Activated CD4-positive, alpha-beta memory T cell treated with anti-CD3 and anti-CD28 coated beads for 36 hours (primary cell): ENCODE measurements around the gene ZNF536. TPM values are rescaled to one million over a fixed set of nuclear protein-coding genes. Genes with fewer than 3 reads are reported as not detected.
"Not testable (repeated sequence)": the region's sequence is repeated elsewhere in the genome, so short reads cannot be mapped to it uniquely, and the experiment has no call there.

ENCODE experiments used
- CTCF ChIA-PET: fragments of 350-600 bp; sonication (Branson Sonifier 250); formaldehyde crosslinking; loops from one replicate; lab custom pipeline; 2021; ENCODE audit warnings: antibody characterized with exemption, inconsistent platforms; lab: Charles Lee
- POLR2A ChIA-PET: fragments of 350-600 bp; sonication (Branson Sonifier 250); formaldehyde crosslinking; loops from one replicate; lab custom pipeline; 2021; ENCODE audit warnings: antibody characterized with exemption; lab: Charles Lee
- DNase-seq: peaks from one replicate; pipeline ENCODE4 v3.0.0-alpha.2; 2020
- H3K27ac Mint-ChIP-seq: one replicate; pipeline ENCODE4 v1.8.0; 2021; ENCODE audit warnings: mixed read lengths
- H3K27me3 Mint-ChIP-seq: one replicate; pipeline ENCODE4 v1.8.0; 2021; ENCODE audit warnings: mixed read lengths
- H3K36me3 Mint-ChIP-seq: one replicate; pipeline ENCODE4 v1.8.0; 2021; ENCODE audit warnings: mixed read lengths
- H3K4me1 Mint-ChIP-seq: one replicate; pipeline ENCODE4 v1.8.0; 2021; ENCODE audit warnings: low read depth, mixed read lengths
- H3K4me3 Mint-ChIP-seq: one replicate; pipeline ENCODE4 v1.8.0; 2021; ENCODE audit warnings: mild to moderate bottlenecking, mixed read lengths
- H3K9me3 Mint-ChIP-seq: one replicate; pipeline ENCODE4 v1.8.0; 2021; ENCODE audit warnings: mixed read lengths
- intact Hi-C: fragments of 100-400 bp; cut with micrococcal nuclease; formaldehyde crosslinking; loops from one replicate; pipeline ENCODE4 v1.15.1; 2023
- total RNA-seq, 2 experiments: library from RNA; stranded (reverse); gene quantifications; one replicate each; pipeline ENCODE4 v1.2.3, GENCODE V29; 2021

ZNF536 gene
- total RNA-seq, 2 experiments from 2014 or later: not detected

GRCh38 chr19:30450835-30451321, 78.7 kb downstream of the ZNF536 start:
- no peak for DNase-seq
- Mint-ChIP-seq H3K4me3 (no peak overlapping the region), H3K27ac (no peak overlapping the region), H3K27me3 (peaks cover 2% of the 10 kb centered on the region), H3K9me3 (no peaks in the 10 kb centered on the region), H3K4me1 (no peaks in the 10 kb centered on the region), H3K36me3 (no peaks in the 10 kb centered on the region)
- CTCF ChIA-PET: no interaction called here
- POLR2A ChIA-PET: no interaction called here
- intact Hi-C loops: no loop called here

GRCh38 chr19:30452931-30453330, 80.7 kb downstream of the ZNF536 start:
- Mint-ChIP-seq H3K4me3 (no peak overlapping the region), H3K4me1 (no peaks in the 10 kb centered on the region), H3K27me3 (peaks cover 2% of the 10 kb centered on the region), H3K36me3 (no peaks in the 10 kb centered on the region), H3K9me3 (no peaks in the 10 kb centered on the region), H3K27ac (no peak overlapping the region)
- no peak for DNase-seq
- ChIA-PET POLR2A (no interaction called here), CTCF (no interaction called here)
- intact Hi-C loops: no loop called here

DNA sequence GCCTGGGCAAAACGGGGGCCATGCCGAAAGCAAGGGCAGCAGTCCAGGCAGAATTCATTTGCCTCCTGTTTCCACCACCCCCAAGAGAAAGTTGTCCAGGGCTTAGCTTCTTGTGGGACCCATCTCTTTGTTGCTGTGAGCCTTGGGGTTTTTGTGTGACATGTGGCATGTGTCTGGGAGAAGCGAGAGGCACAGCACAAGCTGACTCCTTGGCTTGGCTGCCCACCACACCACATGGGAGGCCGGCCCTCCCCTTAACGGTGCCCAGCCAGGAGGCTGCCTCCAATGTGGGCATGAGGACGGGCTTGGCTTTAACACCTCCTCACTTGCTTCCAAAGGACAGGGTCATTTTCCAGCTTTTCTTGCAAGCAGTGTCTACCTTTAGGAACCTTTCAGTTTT, 81.6 kb downstream of the ZNF536 start:
- intact Hi-C loops: no loop called here
- no peaks in the 10 kb centered on the region for H3K9me3 Mint-ChIP-seq
- CTCF ChIA-PET: no interaction called here
- no peaks in the 10 kb centered on the region for H3K36me3 Mint-ChIP-seq
- no peaks in the 10 kb centered on the region for H3K4me1 Mint-ChIP-seq
- no peak overlapping the region for H3K27ac Mint-ChIP-seq
- POLR2A ChIA-PET: no interaction called here
- DNase-seq: no peak
- peaks cover 2% of the 10 kb centered on the region for H3K27me3 Mint-ChIP-seq
- H3K4me3 Mint-ChIP-seq: no peak overlapping the region

DNA sequence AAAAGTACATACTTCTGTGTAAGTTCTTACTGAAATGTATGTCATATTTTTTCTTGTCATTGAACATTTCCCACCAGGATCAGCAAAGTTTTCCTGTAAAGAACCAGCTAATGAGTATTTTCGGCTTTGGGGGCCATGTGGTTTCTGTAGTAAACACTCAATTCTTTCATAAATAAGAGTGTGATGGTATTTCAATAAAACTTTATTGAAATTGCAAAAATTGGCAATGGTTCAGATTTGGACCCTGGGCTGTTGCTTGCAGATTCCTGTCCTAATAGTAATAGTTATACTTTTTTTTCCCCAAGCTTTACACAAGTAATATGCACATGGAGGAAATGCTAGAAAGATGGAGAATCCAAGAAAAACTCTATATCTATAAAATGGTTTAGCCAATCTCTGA, 83.7 kb downstream of the ZNF536 start:
- no peak overlapping the region for H3K27ac Mint-ChIP-seq
- H3K4me1 Mint-ChIP-seq: no peaks in the 10 kb centered on the region
- no peaks in the 10 kb centered on the region for H3K27me3 Mint-ChIP-seq
- H3K4me3 Mint-ChIP-seq: no peak overlapping the region
- POLR2A ChIA-PET: no interaction called here
- intact Hi-C loops: no loop called here
- no peak for DNase-seq
- CTCF ChIA-PET: no interaction called here
- H3K9me3 Mint-ChIP-seq: no peaks in the 10 kb centered on the region
- H3K36me3 Mint-ChIP-seq: no peaks in the 10 kb centered on the region

DNA sequence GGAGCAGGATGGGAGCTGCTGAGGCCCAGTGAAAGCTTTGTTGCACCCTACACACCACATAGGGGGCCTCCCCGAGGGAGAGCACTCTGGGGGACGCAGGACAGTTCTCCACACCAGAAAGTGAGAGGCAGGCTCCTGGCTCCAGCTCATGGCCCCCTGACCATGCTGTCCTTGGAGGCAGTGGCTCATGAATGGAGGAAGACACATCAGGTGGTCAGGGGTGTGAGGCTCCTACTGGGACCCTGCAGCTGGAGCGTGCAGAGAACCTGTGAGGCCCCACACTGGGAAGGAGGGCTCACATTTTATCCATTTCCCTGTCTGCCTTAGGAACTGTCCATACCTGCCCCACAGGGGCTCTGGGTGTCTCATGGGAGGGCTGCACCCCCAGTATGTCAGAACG, 85.3 kb downstream of the ZNF536 start:
- Mint-ChIP-seq H3K9me3 (no peaks in the 10 kb centered on the region), H3K27ac (no peak overlapping the region), H3K27me3 (no peaks in the 10 kb centered on the region), H3K4me1 (no peaks in the 10 kb centered on the region), H3K36me3 (no peaks in the 10 kb centered on the region), H3K4me3 (no peak overlapping the region)
- DNase-seq: no peak
- POLR2A ChIA-PET: no interaction called here
- CTCF ChIA-PET: no interaction called here
- intact Hi-C loops: no loop called here

- no peaks in the 10 kb centered on the region for H3K4me1 Mint-ChIP-seq
- no peak overlapping the region for H3K4me3 Mint-ChIP-seq
- no peaks in the 10 kb centered on the region for H3K36me3 Mint-ChIP-seq
- H3K27me3 Mint-ChIP-seq: no peaks in the 10 kb centered on the region
- intact Hi-C loops: no loop called here
- CTCF ChIA-PET: no interaction called here
- POLR2A ChIA-PET: no interaction called here
- no peaks in the 10 kb centered on the region for H3K9me3 Mint-ChIP-seq
- no peak for DNase-seq
- no peak overlapping the region for H3K27ac Mint-ChIP-seq
These were observed 87.7 kb downstream of the ZNF536 start for GRCh38 chr19:30459859-30460258.

DNA sequence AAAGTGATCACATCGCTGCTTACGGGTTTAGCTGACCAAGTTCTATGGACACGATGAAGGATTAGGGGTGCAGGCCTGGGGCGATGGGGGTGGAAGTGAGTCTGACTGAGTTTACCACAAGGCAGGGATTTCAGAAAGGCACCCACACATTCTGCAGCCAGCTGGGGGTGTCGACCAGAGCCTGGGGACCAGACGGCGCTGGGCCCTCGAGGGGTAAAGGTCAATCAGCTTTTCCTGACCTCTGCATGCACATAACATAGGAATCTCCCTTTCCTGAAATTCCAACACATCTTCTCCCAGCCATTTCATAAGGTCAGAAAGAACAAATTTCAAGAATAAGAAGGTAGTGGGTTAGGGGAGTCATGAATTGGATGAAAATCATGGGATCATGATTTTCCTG, 92.0 kb downstream of the ZNF536 start:
- Mint-ChIP-seq H3K9me3 (peaks cover 2% of the 10 kb centered on the region), H3K4me1 (no peaks in the 10 kb centered on the region), H3K27me3 (no peaks in the 10 kb centered on the region), H3K4me3 (no peak overlapping the region), H3K27ac (no peak overlapping the region), H3K36me3 (no peaks in the 10 kb centered on the region)
- ChIA-PET CTCF (no interaction called here), POLR2A (no interaction called here)
- intact Hi-C loops: no loop called here
- DNase-seq: no peak

GRCh38 chr19:30466598-30466997, 94.4 kb downstream of the ZNF536 start:
- H3K4me1 Mint-ChIP-seq, H3K4me3 Mint-ChIP-seq, H3K36me3 Mint-ChIP-seq, H3K27ac Mint-ChIP-seq, POLR2A ChIA-PET, H3K27me3 Mint-ChIP-seq, intact Hi-C loops, DNase-seq, H3K9me3 Mint-ChIP-seq, CTCF ChIA-PET: not testable (repeated sequence)

DNA sequence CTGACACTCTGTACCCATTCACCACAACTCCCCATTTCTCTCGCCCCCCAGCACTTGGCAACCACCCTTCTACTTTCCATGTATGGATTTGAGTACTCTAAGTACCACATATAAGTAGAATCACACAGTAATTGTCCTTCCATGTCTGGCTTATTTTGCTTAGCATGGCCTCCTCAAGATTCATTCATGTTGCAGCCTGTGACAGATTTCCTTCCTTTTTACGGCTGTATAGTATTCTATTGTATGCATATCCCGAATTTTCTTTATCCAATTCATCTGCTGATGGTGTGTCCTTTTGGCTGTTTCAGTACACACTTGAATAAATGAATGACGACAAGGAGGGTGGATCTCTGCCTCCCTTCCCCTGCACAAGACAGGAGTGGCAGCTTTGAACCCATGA, 95.1 kb downstream of the ZNF536 start:
- Mint-ChIP-seq H3K4me1 (no peaks in the 10 kb centered on the region), H3K9me3 (peaks cover 2% of the 10 kb centered on the region), H3K4me3 (no peak overlapping the region), H3K36me3 (no peaks in the 10 kb centered on the region), H3K27ac (no peak overlapping the region), H3K27me3 (no peaks in the 10 kb centered on the region)
- DNase-seq: no peak
- CTCF ChIA-PET: no interaction called here
- POLR2A ChIA-PET: no interaction called here
- intact Hi-C loops: no loop called here

GRCh38 chr19:30469774-30470173, 97.6 kb downstream of the ZNF536 start:
- intact Hi-C loops: no loop called here
- H3K4me1 Mint-ChIP-seq: no peaks in the 10 kb centered on the region
- H3K27ac Mint-ChIP-seq: no peak overlapping the region
- DNase-seq: no peak
- CTCF ChIA-PET: no interaction called here
- no peak overlapping the region for H3K4me3 Mint-ChIP-seq
- H3K36me3 Mint-ChIP-seq: no peaks in the 10 kb centered on the region
- POLR2A ChIA-PET: no interaction called here
- no peaks in the 10 kb centered on the region for H3K27me3 Mint-ChIP-seq
- peaks cover 10% of the 10 kb centered on the region for H3K9me3 Mint-ChIP-seq

- CTCF ChIA-PET: interaction anchor here (0.6 kb wide), 1 partner anchor 165 kb away, joined by 3 read pairs; no protein-coding TSS in a partner anchor
- Mint-ChIP-seq H3K9me3 (peaks cover 9% of the 10 kb centered on the region), H3K27me3 (no peaks in the 10 kb centered on the region), H3K27ac (no peak overlapping the region), H3K4me1 (no peaks in the 10 kb centered on the region), H3K4me3 (no peak overlapping the region), H3K36me3 (no peaks in the 10 kb centered on the region)
- no peak for DNase-seq
- POLR2A ChIA-PET: no interaction called here
- intact Hi-C loops: no loop called here
These were observed 99.3 kb downstream of the ZNF536 start for GRCh38 chr19:30471441-30471840.

- Mint-ChIP-seq H3K36me3 (no peaks in the 10 kb centered on the region), H3K4me3 (no peak overlapping the region), H3K27me3 (no peaks in the 10 kb centered on the region), H3K9me3 (peaks cover 8% of the 10 kb centered on the region), H3K4me1 (no peaks in the 10 kb centered on the region), H3K27ac (no peak overlapping the region)
- DNase-seq: no peak
- intact Hi-C loops: no loop called here
- ChIA-PET CTCF (no interaction called here), POLR2A (no interaction called here)
These were observed 101.2 kb downstream of the ZNF536 start for GRCh38 chr19:30473334-30473867.

DNA sequence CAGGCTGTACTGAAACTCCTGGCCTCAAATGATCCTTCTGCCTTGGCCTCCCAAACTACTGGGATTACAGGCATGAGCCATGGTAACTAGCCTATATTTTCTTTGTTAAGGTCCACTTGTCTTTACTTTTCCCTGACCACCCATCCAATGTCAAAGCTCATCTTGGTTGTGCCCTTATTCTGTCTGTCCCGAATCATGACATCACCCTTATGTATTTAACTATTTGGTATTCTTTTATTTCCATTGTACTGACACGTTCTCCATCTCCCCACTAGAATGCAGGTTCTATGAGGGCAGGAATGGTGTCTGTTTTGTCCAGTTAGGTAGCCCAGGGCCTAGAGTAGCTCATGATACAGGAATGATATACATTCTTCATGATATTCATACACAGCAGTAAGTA, 104.8 kb downstream of the ZNF536 start:
- CTCF ChIA-PET: no interaction called here
- H3K4me3 Mint-ChIP-seq: no peak overlapping the region
- H3K27me3 Mint-ChIP-seq: peaks cover 2% of the 10 kb centered on the region

More for the DNA sequence above, 104.8 kb downstream of the ZNF536 start:
- Mint-ChIP-seq H3K4me1 (no peaks in the 10 kb centered on the region), H3K36me3 (no peaks in the 10 kb centered on the region), H3K9me3 (peaks cover 11% of the 10 kb centered on the region), H3K27ac (no peak overlapping the region)
- DNase-seq: no peak
- POLR2A ChIA-PET: no interaction called here
- intact Hi-C loops: no loop called here
